NCI-H345 treated with DMSO at 0.1 percent for 48 hours (cell line): ENCODE results near the gene MARCHF4.

Source experiments
- DNase-seq: peaks from one replicate; lab custom pipeline; 2025; ENCODE audit not compliant: unreplicated experiment; lab: John Stamatoyannopoulos, UW

The MARCHF4 gene

DNA sequence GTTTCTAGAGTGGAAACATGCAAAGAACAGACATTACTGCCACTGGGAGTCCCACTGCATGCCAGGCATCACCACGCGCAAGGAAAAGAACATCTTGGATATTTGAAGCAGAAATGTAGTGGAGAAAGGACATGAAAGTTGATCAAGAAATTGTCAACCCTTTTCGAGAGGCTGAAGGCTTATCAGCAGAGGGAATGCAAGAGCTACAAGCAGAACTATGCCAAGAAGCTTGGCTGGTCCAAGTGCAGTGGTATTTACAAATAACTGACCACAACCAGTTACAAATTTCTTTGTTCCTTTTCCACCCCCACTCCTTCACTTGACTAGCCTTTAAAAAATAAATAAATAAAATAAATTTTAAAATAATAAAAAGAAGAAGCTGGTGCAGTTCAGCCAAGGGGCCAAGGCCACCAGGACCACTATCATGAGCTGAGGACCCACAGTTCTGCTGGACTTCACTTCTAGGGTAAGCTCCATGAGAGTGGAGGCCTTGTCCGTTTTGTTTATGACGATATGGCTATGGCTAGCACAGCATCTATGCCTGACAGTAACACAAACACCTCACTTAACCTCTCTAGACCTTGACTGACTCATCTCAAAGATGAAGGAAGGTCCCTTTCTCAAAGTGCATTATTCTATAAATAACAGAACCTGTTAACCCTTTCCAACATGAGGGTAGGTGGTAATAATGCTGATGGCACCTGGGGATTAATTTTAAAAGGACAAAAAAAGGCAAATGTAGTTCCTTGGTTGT, 20.9 kb downstream of the MARCHF4 start:
- no peak for DNase-seq

- no peak for DNase-seq
These were observed 22.0 kb downstream of the MARCHF4 start for GRCh38 chr2:216350214-216350791.

GRCh38 chr2:216349366-216349765, 22.9 kb downstream of the MARCHF4 start:
- peak; percentile 70 for DNase-seq

DNA sequence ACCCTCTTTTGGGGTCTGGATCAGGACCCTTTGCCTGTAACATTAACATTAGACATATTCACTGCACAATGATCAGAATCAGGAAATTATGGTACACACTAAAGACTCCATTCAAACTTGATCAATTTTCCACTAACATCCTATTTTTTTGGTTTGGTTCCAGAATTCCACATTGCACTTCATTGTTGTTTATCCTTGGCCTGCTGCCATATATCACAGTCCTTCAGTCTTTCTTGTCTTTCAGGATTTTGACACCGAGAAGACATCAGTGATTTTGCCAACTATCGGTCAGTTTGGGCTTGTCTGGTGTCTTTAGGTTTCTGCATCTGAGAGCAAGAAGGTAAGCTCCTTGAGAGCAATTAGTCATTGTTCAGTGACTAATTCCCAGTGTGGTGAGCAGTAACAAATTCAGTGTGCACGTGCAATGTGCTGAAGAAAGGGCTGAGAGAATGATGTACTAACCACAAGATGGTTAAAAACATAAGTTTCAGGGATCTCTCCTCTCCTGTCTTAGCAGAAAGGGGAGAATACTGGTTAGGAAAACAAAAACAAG, 23.5 kb downstream of the MARCHF4 start:
- no peak for DNase-seq

- no peak for DNase-seq
These were observed 25.5 kb downstream of the MARCHF4 start for GRCh38 chr2:216346781-216347180.

DNA sequence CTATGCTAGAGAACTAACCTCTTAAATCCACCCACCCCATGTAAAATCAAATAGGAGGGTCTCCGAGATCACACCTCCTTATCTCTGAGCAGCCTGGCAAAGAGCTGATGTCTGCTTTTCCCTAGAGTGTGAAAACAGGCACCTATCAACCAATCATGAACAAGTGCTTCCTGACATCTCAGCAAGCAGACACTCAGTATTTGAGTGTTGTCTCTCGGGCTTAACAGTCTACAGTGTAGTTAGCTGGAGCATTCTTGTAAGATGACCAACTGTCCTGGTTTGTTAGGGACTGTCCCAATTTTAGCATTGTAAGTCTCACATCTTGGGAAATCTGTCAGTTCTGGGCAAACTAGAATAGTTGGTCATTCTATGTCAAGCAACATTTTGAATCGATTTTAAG, 26.4 kb downstream of the MARCHF4 start:
- no peak for DNase-seq

- no peak for DNase-seq
These were observed 27.4 kb downstream of the MARCHF4 start for GRCh38 chr2:216344950-216345300.

GRCh38 chr2:216344206-216344949, 27.9 kb downstream of the MARCHF4 start:
- no peak for DNase-seq

DNA sequence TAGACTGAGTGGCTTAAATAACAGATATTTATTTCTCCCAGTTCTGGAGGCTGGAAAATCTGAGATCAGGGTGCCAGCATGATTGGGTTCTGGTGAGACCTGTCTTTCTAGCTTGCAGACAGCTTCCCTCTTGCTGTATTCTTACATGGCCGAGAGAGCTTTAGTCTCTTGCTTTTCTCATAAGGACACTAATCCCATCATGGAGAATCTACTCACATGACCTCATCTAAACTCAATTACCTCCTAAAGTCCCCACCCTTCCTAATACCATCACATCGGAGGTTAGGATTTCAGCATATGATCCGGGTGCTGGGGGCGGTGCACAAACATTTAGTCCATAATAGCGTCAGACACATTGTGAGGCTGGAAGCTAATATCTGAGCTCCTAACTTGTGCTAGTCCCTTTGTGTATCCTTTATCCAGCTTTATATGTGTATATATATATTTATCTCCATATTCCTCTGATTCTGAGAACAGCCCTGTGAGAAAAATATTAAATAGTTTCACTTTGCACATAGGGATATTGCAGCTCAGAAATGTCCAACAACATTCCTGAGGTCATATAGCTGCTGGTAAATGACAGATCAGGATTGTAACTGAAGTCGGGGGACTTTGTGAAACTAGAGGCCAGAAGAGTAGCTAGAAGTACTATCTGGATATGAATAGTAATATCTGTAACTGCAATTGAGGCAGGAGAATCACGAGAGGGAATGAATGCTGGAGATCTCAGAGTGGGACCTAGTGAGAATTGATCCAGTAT, 28.9 kb downstream of the MARCHF4 start:
- no peak for DNase-seq

DNA sequence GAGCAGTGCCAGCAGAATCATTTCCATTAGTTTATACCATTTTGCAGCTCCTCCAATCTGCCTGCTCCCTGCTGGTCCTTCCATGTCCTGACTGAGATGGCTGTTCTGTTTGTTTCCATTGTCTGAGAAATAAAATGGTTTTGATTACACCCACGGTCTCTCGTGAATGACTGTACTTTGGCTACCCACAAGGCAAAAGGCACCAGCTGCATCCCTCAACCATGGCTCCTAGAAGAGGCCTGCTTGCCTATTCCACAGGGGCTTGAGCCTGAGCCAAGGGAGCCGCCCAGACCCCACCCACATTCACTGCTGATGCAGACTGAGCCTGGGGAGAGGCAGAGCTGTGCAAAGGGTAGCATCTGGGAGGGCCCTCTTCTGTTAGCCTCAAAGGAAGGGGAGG, 31.2 kb downstream of the MARCHF4 start:
- DNase-seq, result peak; percentile 31

DNA sequence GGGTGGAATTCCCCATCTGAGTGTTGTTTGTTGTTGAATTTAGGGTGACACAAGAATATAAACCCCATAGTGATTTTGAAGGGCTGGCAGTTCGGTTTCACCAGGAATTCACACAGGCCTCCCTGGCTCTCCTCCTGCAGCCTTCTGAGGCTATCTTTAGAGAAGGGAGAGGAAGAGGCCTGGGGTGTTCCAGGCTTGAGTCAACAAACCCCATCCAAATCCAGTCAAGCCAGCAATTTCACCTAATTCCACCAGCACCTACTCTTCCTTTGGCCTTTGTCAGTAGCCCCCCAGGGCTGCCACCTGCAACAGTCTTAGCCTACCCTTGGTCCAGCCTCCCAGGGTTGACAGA, 32.0 kb downstream of the MARCHF4 start:
- peak; percentile 53 for DNase-seq

DNA sequence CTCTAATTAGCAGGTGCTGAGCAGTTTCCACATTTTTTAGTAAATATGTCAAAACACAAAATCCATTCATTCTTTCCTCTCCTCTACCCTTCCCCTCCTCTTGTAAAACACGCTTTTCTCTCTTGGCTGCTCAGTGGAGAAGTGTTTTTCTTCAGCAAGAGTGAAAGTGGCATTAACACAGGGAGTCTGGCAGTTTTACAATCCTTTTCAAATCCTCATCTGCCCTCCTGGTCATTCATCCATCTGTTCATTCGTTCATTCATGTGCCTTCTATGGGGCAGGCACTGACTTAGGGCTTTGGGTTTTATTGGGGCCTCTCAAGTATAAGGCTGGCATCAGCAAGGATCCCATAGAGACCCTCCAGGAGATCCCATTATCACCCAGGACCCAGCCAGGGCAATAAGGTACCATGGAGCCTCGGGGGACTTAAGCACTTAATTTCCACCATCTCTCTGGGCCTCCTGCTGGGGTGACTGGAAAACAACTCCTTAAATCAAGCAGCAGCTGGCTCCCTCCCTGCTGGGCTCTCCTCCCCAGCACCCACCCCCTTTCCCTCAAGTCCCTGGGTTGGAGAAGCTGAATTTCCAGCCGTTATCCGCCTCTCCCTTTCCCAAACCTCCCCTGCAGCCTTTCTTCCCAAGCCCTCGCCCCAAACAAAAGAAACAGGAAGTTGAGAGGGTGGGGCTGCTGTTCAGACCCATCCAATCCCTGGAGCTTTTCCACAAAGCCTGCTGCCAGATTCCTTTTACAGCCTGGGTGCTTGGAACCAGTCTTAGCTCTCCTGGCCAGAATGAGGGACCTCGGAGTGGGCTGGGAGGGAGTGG, 32.6 kb downstream of the MARCHF4 start:
- DNase-seq, result peak; percentile 87

GRCh38 chr2:216335252-216335651, 37.0 kb downstream of the MARCHF4 start:
- no peak for DNase-seq

DNA sequence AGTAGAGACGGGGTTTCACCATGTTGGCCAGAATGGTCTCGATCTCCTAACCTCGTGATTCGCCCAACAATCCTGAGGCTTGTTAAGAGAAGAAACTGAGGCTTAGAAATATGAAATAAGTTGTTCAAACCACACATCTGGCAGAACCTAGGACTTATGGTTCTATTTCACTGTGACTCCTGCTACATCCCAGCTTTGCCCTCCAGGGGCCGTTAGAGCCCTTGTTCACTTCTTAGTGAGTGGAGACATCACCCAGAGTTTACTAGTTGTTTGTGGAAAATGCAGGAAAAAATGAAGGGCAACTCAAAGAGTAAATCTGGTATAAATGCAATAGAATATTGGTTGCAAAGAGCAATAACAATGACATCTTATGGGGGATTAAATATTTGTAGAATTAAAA, 43.9 kb downstream of the MARCHF4 start:
- no peak for DNase-seq

- peak; percentile 13 for DNase-seq
These were observed 44.8 kb downstream of the MARCHF4 start for GRCh38 chr2:216327447-216327935.
